Esophagus squamous epithelium (tissue), 4 donors: Measurements from ENCODE around the gene MTG2.

Experiments used
- CTCF ChIP-seq, 6 experiments: fragments of 450-650 bp in 4 of 6; fragments of 200-600 bp in 2 of 6; sonication (generic) in 2 of 6; IDR thresholded peaks; one replicate each; pipeline ENCODE4 v1.5.1; 2016 to 2019; ENCODE audit warnings: antibody characterized with exemption in 6 of 6, mild to moderate bottlenecking in 4 of 6, moderate library complexity in 4 of 6
- POLR2A ChIP-seq, 4 donors: fragments of 450-650 bp; IDR thresholded peaks; one replicate each; pipeline ENCODE4 v1.6.1; 2017; ENCODE audit warnings: antibody characterized with exemption in 4 of 4, mild to moderate bottlenecking in 4 of 4, moderate library complexity in 3 of 4

GRCh38 chr20:62143957-62144825 is 38.6 kb upstream of the MTG2 start:
- TF ChIP-seq CTCF (IDR thresholded peaks at IDR 0.05) (peak in 1 of 6 experiments; percentile 6), POLR2A (IDR thresholded peaks at IDR 0.05) (peak in 2 of 4 donors; percentile 20 to 46)
